NCI-H1694 (cell line): Measurements from ENCODE around the gene METTL21C.
A peak's percentile ranks its signal among the peaks of the same experiment; 100 is the strongest.

Source experiments
- DNase-seq: peaks from one replicate; lab custom pipeline; 2025; lab: John Stamatoyannopoulos, UW

Gene METTL21C

GRCh38 chr13:102694937-102695336 lies at the start of gene METTL21C:
METTL21C (minus strand) TSS chr13:102695044; CDS start chr13:102694498, 546 bp downstream.
- DNase-seq = no peak

GRCh38 chr13:102742506-102742905 lies 47.7 kb upstream of the METTL21C start:
- no peak for DNase-seq

- no peak for DNase-seq
Observed at GRCh38 chr13:102742101-102742500, 47.3 kb upstream of the METTL21C start.

- peak; percentile 40 for DNase-seq
Observed at GRCh38 chr13:102729560-102730270, 34.9 kb upstream of the METTL21C start.

- DNase-seq = peak; percentile 92
Observed at GRCh38 chr13:102726430-102726829, 31.6 kb upstream of the METTL21C start.

GRCh38 chr13:102724923-102725322 lies 30.1 kb upstream of the METTL21C start:
- peak; percentile 90 for DNase-seq

DNA sequence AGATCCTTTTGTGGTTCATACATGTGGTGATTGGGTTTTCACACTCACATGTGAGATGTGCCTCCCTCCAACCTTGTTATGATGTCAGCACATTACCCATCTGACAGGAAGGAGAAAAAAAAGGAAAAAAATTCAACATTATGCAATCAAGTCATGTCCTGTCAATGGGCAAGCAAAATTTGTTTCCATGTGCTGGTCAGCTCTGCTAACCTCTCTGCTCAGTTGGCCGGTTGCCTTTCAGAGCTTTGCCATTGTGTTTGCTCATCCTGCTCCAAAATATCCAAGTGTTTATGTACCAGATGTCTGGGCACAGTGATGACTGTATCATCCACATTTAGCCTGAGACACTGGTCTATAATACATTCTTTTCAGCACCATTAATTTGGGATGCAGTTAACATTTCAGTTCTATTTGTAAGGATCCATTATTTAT lies 27.0 kb upstream of the METTL21C start:
- no peak for DNase-seq

GRCh38 chr13:102718746-102719145 lies 23.9 kb upstream of the METTL21C start:
- DNase-seq = no peak

- no peak for DNase-seq
Observed at GRCh38 chr13:102715447-102715846, 20.6 kb upstream of the METTL21C start.

- DNase-seq = no peak
Observed at GRCh38 chr13:102710261-102710679, 15.4 kb upstream of the METTL21C start.

DNA sequence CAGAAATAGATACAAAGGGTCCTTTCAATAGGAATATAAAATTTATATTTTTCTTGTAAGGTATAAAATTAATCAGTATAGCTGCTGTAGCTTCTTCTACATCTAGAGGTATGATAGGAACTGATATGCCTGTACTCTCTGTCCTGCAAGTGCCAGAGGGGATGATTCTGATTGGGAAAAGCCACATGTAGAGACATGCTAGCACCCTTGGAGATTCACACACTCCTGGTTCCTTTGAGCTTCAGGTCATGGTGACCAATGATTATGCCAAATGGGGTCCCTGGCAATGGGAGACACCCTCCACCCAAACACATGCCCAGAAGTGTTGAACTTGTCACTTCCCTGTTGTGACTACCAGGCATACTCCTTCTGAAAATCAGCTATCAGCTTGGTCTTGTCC lies 14.7 kb upstream of the METTL21C start:
- no peak for DNase-seq

GRCh38 chr13:102708991-102709390 lies 14.1 kb upstream of the METTL21C start:
- DNase-seq = no peak

DNA sequence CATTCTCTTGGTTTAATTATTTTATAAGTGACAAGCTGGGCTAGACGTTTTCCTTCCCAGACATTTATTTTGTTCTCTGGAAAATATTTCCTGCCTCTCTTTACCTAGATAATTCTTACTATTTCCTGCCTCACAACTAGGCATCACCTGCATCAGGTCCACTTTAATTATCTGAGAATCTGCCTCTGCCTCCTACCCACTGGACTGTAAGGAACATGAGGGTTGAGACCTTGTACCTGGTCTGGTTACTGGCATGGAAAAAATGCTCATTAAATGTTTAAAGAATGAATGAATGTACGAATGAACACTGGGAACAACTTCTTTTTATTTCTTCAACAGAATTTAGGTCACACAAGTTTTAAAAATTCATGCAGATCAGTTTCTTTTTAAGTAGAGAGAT lies 13.4 kb upstream of the METTL21C start:
- no peak for DNase-seq

GRCh38 chr13:102707467-102707866 lies 12.6 kb upstream of the METTL21C start:
- peak; percentile 33 for DNase-seq

DNA sequence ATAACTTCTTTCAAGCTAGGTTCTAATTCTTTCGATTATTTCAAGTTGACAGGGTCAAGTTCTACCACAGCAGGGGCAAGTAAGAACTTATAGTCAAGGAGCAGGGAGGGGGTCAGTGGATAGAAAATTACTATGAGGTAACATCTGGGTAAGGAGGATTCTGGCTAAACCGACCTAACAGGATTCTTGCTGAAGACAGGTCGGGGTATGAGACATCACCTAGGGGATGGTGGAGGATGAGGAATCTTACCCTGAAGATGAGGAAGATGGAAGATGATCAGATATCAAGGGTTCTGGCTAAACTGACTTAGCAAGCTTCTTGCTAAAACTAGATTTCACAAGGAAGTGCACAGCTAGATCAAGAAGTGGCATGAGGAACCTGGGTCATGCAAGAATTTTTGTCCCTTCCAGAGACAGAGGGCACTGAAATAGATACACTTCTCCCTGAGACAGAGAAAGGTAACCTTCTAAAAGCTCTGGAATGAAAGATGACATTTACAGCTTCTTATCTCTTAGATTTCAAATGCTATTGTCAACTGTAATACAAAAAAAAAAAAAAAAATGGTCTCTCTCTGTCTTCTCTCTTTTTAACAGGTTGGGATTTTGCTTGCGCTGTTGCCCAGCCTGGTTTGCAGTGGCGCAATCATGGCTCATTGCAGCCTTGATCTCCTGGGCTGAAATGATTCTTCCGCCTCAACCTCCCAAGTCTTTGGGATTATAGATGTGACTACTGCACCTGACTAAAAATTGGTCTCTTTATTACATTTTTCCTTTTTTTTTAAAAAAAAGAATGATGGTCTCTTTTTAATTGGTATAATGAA lies 9.6 kb upstream of the METTL21C start:
- no peak for DNase-seq

- no peak for DNase-seq
Observed at GRCh38 chr13:102703726-102704035, 8.8 kb upstream of the METTL21C start.

DNA sequence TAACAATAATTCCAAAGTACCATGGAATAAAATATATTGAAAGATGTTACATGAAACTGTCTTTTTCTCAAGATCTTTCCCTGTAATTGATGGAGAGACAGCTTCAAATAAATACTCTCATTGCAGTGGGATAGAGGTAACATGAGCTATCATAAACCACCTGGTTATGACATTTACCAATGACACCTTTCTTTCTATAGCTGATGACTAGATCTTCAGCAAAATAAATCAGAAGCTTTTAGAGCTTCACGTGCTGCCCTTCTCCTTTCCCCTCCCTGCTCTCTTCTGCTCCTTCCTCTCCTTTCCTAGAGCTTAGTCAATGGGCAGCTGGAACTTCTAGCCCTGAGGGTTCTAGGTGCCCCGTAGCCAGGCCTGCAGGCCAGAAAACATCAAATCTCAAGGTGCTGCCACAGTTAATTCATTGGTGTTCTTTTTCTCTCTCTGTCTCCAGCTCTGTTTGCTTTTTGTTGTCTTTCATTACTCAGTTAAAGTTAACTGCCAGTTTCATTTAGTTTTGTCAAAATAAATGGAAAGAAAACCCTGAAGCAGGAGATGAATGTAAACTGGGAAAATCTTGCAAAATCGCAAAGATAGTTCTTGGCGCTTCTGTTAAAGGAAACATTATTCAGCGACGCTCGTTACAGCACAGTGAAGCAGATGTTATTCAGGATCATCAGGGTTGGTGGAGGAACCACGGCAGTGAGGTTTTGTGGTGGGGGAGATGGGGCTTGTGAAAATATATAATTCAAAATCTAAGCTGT lies 8.3 kb upstream of the METTL21C start:
- DNase-seq = no peak

DNA sequence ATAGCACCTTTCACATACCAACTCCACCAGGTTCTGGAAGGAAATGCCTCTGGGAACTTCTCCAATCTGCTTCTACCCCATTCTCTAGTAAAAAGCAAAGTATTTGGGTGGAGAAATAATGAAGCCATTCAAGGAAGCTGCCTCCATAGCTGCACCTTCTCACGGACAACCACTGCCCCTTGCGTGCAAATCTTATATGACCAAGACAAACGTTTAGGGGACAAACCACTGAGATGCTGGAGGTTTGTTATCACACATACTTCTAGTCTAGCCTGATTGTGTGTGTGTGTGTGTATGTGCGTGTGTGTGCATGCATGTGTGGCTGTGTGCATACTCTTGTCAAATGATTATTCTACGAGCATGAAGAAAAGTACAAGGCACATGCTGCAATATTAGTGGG lies 6.5 kb upstream of the METTL21C start:
- no peak for DNase-seq

- DNase-seq = no peak
Observed at GRCh38 chr13:102700088-102701031, 5.5 kb upstream of the METTL21C start.

DNA sequence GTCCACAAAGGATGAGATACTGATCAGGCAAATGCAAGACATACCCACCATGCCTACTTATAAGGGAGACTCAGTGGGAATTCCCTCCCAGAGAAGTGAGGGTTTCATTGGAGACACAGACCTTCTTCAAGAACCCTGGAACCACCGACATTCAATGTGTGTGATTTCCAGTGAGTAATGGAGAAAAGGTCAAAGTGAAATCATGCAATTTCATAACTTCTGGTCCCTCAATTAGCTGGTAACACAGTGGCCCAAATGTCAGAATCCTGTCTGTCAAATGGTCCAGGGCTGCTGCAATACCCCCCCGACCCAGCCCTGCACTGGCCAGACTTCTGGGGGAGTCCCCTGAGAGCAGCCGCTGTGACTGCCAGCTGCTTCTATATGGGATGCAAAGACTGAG lies 4.7 kb upstream of the METTL21C start:
- DNase-seq = no peak

- no peak for DNase-seq
Observed at GRCh38 chr13:102698649-102698980, 3.8 kb upstream of the METTL21C start.
